Activated B cell treated with CpG ODN at 0.5 μM for 24 hours (primary cell): ENCODE measurements around the gene APIP. TPM values are rescaled to one million over a fixed set of nuclear protein-coding genes. Genes with fewer than 3 reads are reported as not detected.

Experiments used
- ATAC-seq: fragments of 200-7000 bp; cut with Tn5 transposase; one replicate; pipeline ENCODE4 v1.10.0; 2021; ENCODE audit warnings: low read depth, mild to moderate bottlenecking, moderate library complexity
- CTCF ChIA-PET: fragments of 350-600 bp; sonication (Branson Sonifier 250); formaldehyde crosslinking; loops from one replicate; lab custom pipeline; 2021; ENCODE audit warnings: antibody characterized with exemption; lab: Charles Lee
- POLR2A ChIA-PET: fragments of 350-600 bp; sonication (Branson Sonifier 250); formaldehyde crosslinking; loops from one replicate; lab custom pipeline; 2021; ENCODE audit warnings: antibody characterized with exemption; lab: Charles Lee
- DNase-seq: peaks from one replicate; pipeline ENCODE4 v3.0.0; 2022
- H3K27ac Mint-ChIP-seq: one replicate; pipeline ENCODE4 v1.8.0; 2020; ENCODE audit warnings: mixed read lengths
- H3K27me3 Mint-ChIP-seq: one replicate; pipeline ENCODE4 v1.8.0; 2021; ENCODE audit warnings: mixed read lengths
- H3K36me3 Mint-ChIP-seq: one replicate; pipeline ENCODE4 v1.8.0; 2021; ENCODE audit warnings: low read depth, mixed read lengths
- H3K4me1 Mint-ChIP-seq: one replicate; pipeline ENCODE4 v1.8.0; 2021; ENCODE audit warnings: mixed read lengths
- H3K4me3 Mint-ChIP-seq: one replicate; pipeline ENCODE4 v1.8.0; 2020; ENCODE audit warnings: mild to moderate bottlenecking, mixed read lengths
- H3K9me3 Mint-ChIP-seq: one replicate; pipeline ENCODE4 v1.8.0; 2020; ENCODE audit warnings: mixed read lengths
- intact Hi-C: fragments of 100-400 bp; cut with micrococcal nuclease; formaldehyde crosslinking; loops from one replicate; pipeline ENCODE4 v1.15.1; 2024
- total RNA-seq: library from RNA; stranded (reverse); gene quantifications from 2 replicates; pipeline ENCODE4 v1.2.3, GENCODE V29; 2022
- TF ChIP-seq, protein P1 (sequence below): fragments of 200-600 bp; IDR thresholded peaks from one replicate; pipeline ENCODE4 v1.8.0; 2022; ENCODE audit warnings: antibody characterized with exemption, mild to moderate bottlenecking

The APIP gene
- total RNA-seq, 1 donor from 2014 or later = 18.7 TPM

DNA sequence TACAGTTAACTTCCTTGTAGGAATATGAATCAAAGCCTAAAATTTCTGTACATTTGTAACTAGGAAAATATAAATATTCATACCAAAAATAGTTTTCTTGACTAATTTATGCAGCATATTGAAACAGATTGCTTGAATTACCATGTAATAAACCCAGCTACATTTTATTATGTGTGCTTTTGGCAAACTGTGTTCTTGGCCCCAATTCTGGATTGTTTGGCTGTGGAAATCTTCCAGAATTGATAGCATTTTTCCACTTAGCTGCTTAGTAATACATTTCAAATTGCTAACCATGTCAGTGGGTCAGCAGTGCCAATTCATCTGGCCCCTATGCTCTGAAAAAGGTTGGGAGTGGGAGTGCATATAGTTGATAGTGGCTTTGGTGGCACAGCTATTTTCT, 32.5 kb upstream of the APIP start:
- Mint-ChIP-seq H3K36me3 (peaks cover 31% of the 10 kb centered on the region), H3K27me3 (no peaks in the 10 kb centered on the region), H3K9me3 (peaks cover 4% of the 10 kb centered on the region), H3K4me3 (no peak overlapping the region), H3K27ac (no peak overlapping the region), H3K4me1 (no peaks in the 10 kb centered on the region)
- ATAC-seq (no peak), DNase-seq (no peak)
- ChIA-PET POLR2A (no interaction called here), CTCF (no interaction called here)
- intact Hi-C loops = no loop called here
- TF ChIP-seq, protein P1, sequence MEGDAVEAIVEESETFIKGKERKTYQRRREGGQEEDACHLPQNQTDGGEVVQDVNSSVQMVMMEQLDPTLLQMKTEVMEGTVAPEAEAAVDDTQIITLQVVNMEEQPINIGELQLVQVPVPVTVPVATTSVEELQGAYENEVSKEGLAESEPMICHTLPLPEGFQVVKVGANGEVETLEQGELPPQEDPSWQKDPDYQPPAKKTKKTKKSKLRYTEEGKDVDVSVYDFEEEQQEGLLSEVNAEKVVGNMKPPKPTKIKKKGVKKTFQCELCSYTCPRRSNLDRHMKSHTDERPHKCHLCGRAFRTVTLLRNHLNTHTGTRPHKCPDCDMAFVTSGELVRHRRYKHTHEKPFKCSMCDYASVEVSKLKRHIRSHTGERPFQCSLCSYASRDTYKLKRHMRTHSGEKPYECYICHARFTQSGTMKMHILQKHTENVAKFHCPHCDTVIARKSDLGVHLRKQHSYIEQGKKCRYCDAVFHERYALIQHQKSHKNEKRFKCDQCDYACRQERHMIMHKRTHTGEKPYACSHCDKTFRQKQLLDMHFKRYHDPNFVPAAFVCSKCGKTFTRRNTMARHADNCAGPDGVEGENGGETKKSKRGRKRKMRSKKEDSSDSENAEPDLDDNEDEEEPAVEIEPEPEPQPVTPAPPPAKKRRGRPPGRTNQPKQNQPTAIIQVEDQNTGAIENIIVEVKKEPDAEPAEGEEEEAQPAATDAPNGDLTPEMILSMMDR = no peak

DNA sequence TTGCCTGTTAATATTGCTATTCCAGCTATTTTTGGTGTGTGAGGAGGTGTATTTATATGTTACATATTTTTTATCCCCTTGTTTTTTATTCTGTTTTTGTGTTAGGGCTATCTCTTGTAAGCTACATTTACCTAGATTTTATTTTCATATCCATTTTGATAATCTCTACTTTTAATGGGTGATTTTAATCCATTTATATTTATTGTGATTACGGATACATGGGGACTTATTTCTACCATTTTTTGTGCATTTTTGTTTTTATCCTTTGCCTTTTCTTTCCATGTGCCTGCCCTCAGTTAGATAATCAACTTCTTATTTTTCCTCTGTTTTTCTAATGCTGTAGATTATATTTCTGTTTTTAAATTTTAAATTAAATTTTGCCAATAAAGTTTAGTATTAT, 28.5 kb upstream of the APIP start:
- POLR2A ChIA-PET = no interaction called here
- ATAC-seq = no peak
- intact Hi-C loops = loop anchor here (5.0 kb wide), 1 partner anchor 33 kb away; no protein-coding TSS in a partner anchor
- DNase-seq = no peak
- Mint-ChIP-seq H3K36me3 (peaks cover 33% of the 10 kb centered on the region), H3K4me3 (no peak overlapping the region), H3K27ac (no peak overlapping the region), H3K27me3 (no peaks in the 10 kb centered on the region), H3K4me1 (peaks cover 13% of the 10 kb centered on the region), H3K9me3 (peaks cover 4% of the 10 kb centered on the region)
- CTCF ChIA-PET = no interaction called here
- TF ChIP-seq, protein P1 = no peak

DNA sequence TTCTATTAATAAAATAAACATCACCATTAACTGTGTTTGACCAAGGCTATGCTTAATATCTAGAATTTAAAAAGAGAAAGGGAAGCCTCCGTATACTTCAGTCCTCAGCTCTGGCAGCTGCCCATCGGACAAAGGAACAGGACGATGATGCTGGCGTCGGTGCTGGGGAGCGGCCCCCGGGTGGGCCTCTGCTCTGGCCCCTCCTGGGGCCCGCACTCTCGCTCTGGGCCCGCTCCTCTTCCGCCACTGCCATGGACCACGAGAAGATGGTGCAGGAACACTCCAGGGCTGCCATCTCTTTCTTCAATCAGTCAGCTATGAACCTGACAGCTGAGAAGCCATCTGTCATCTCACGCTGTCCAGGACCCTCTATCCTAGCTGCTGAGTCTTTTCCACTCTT, 25.5 kb upstream of the APIP start:
- Mint-ChIP-seq H3K4me3 (no peak overlapping the region), H3K4me1 (peaks cover 15% of the 10 kb centered on the region), H3K27me3 (no peaks in the 10 kb centered on the region), H3K9me3 (peaks cover 4% of the 10 kb centered on the region), H3K36me3 (peaks cover 19% of the 10 kb centered on the region), H3K27ac (no peak overlapping the region)
- no peak for ATAC-seq
- DNase-seq = no peak
- CTCF ChIA-PET = interaction anchor here (1.3 to 4.2 kb wide), 2 partner anchors 296 to 451 kb away, joined by 5 to 18 read pairs; no protein-coding TSS in a partner anchor
- TF ChIP-seq, protein P1 = no peak
- intact Hi-C loops = loop anchor here (5.0 kb wide), 1 partner anchor 36 kb away; no protein-coding TSS in a partner anchor
- POLR2A ChIA-PET = no interaction called here

DNA sequence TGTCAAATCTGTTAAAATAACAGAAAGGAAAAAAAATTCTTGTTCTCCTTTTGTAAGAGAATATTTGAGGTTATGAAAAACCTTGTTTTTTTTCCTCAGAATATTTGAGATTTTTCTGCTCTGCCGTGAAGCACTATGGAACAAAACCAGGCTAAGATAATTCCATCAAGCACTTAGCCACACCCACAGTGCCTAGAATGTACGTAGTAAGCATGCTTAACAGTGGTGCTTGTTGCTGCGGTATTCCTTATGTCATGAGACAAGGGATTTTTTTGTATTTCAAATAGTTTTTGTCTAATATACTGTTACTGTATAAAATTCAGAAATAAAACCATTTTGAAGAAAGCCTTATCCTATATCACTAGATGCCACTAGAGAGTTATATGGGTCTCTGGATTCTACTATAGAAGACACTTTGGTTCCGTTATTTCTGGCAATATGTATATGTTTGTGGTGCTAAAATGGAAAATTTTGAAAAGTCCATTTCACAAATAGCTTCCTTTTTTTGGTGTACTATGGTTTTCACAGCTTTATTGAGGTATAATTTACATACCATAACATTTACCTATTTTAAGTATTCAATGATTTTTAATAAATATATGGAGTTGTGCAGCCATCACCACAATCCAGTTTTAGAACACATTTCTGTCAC, 24.0 kb upstream of the APIP start:
- Mint-ChIP-seq H3K27ac (no peak overlapping the region), H3K4me3 (no peak overlapping the region), H3K4me1 (peaks cover 17% of the 10 kb centered on the region), H3K36me3 (peaks cover 19% of the 10 kb centered on the region), H3K9me3 (peaks cover 4% of the 10 kb centered on the region), H3K27me3 (no peaks in the 10 kb centered on the region)
- DNase-seq (no peak), ATAC-seq (no peak)
- intact Hi-C loops = loop anchor here (5.0 kb wide), 1 partner anchor 37 kb away; no protein-coding TSS in a partner anchor
- ChIA-PET CTCF (interaction anchor here (1.2 to 4.2 kb wide), 3 partner anchors 14 to 452 kb away, joined by 3 to 18 read pairs (median 3); no protein-coding TSS in a partner anchor), POLR2A (interaction anchor here (0.5 kb wide), 1 partner anchor 259 kb away, joined by 4 read pairs; no protein-coding TSS in a partner anchor)
- TF ChIP-seq, protein P1 = no peak

DNA sequence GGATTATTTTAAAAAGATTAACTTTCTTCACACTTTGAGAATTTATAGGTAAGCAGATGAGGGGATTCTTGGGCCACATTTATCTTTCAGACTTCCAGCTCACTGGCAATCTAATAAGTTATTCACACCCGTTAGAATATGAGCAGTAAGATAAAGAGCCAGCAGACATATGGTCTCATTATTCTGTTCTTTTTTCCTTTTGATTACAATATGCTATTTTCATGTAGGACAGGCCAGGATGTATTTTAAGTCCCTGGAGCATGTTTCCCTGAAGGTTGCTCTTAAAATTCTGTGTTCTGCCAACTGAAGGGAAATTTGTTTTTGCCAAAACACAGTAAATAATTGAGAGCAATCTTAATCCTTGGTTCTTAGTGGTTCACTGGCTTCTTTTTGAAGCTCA, 22.4 kb upstream of the APIP start:
- no peak for DNase-seq
- ATAC-seq = no peak
- peaks cover 17% of the 10 kb centered on the region for H3K4me1 Mint-ChIP-seq
- ChIA-PET CTCF (interaction anchor here (1.2 kb wide), 1 partner anchor 12 kb away, joined by 3 read pairs; no protein-coding TSS in a partner anchor), POLR2A (no interaction called here)
- H3K27ac Mint-ChIP-seq = no peak overlapping the region
- no peak overlapping the region for H3K4me3 Mint-ChIP-seq
- no peaks in the 10 kb centered on the region for H3K27me3 Mint-ChIP-seq
- TF ChIP-seq, protein P1 = no peak
- H3K9me3 Mint-ChIP-seq = no peaks in the 10 kb centered on the region
- H3K36me3 Mint-ChIP-seq = peaks cover 22% of the 10 kb centered on the region
- intact Hi-C loops = no loop called here
